ENCODE data around the gene AUTS2.

The AUTS2 gene

DNA sequence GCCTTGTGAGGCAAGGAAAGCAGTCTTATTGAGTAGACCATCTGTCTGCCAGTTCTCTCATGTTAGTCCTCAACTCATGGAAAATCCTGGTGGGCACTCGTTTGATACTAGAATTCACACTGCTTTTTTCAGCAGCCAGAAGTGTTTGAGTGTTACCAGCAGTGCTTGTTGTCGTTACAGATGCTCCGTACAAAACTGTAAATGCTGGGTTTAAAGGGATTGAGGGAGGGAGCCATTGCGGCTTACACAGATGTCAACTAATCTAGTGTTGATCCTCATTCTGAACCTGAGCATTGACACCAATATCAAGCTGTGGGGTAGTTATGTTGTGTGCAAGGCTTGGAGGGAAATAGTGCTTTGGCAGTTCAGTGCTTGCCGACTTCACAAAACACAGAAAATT, 348.6 kb downstream of the AUTS2 start:
- no peak for DNase-seq (ENCODE audit: extremely low read depth, low read depth)
- no peak overlapping the region for H3K4me3 ChIP-seq (replicated peaks; ENCODE audit: low read depth, low read length)
- TF ChIP-seq, protein P1, sequence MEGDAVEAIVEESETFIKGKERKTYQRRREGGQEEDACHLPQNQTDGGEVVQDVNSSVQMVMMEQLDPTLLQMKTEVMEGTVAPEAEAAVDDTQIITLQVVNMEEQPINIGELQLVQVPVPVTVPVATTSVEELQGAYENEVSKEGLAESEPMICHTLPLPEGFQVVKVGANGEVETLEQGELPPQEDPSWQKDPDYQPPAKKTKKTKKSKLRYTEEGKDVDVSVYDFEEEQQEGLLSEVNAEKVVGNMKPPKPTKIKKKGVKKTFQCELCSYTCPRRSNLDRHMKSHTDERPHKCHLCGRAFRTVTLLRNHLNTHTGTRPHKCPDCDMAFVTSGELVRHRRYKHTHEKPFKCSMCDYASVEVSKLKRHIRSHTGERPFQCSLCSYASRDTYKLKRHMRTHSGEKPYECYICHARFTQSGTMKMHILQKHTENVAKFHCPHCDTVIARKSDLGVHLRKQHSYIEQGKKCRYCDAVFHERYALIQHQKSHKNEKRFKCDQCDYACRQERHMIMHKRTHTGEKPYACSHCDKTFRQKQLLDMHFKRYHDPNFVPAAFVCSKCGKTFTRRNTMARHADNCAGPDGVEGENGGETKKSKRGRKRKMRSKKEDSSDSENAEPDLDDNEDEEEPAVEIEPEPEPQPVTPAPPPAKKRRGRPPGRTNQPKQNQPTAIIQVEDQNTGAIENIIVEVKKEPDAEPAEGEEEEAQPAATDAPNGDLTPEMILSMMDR (IDR thresholded peaks at IDR 0.05; ENCODE audit: low read depth, low read length, missing control alignments), result no peak

DNA sequence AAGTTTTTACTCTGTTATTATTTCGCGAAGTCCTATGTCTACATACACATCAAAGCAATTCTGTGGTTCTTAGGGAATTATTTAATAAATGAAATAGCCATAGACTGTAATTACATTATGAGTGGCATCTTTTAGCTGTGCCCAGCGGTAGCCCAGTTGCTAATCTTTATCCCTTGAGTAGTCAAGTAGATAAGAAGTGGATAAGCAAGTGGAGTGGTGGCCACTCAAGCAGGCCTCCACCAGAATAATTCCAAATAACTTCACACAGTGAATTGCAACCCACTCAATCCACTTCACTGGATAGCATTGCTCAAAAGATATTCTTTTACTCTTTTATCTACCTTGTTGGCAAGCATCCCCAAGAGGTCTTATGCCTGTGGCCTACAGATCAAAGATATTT, 349.7 kb downstream of the AUTS2 start:
- H3K4me3 ChIP-seq (replicated peaks; ENCODE audit: low read depth, low read length), result no peak overlapping the region
- TF ChIP-seq, protein P1 (IDR thresholded peaks at IDR 0.05; ENCODE audit: low read depth, low read length, missing control alignments), result no peak
- DNase-seq (ENCODE audit: extremely low read depth, low read depth), result no peak

DNA sequence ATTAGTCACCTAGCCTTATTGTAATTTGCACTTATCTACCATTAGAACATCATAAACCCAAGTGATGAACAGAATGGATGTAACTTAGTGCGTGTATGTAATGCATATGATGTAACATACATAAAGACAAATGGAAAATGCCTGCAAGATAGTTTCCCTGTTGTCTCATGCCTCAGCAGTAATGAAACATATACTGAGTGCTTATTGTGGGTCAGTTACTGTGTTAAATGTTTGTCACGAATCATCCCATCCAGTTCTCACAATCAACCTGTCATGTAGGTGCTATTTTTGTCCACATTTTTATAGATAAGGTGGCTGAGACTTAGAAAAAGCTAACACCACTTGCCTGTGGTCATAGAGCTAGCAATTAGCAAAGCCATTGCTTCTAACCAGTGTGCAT, 350.8 kb downstream of the AUTS2 start:
- H3K4me3 ChIP-seq (replicated peaks; ENCODE audit: low read depth, low read length), result no peak overlapping the region
- TF ChIP-seq, protein P1 (IDR thresholded peaks at IDR 0.05; ENCODE audit: low read depth, low read length, missing control alignments), result no peak
- no peak for DNase-seq (ENCODE audit: extremely low read depth, low read depth)

DNA sequence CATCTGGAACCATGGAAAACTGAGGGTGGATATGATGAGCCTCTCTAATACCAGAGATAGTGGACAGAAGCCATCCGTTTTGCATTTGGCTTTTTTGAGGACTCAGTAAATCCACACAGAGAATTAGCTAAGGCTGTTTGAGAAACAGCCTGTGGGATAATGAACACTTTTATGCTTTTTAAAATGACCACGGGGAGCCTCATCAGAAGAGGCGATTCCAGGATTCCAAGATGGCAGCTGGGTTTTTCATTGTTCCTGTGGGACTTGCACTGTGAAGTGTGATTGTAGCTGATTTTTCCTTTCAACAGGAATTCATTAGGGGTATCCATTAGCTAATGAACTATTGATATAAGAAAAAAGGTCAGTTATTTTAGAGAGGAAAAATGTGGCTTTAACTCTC, 353.2 kb downstream of the AUTS2 start:
- no peak overlapping the region for H3K4me3 ChIP-seq (replicated peaks; ENCODE audit: low read depth, low read length)
- DNase-seq (ENCODE audit: extremely low read depth, low read depth), result no peak
- TF ChIP-seq, protein P1 (IDR thresholded peaks at IDR 0.05; ENCODE audit: low read depth, low read length, missing control alignments), result no peak

DNA sequence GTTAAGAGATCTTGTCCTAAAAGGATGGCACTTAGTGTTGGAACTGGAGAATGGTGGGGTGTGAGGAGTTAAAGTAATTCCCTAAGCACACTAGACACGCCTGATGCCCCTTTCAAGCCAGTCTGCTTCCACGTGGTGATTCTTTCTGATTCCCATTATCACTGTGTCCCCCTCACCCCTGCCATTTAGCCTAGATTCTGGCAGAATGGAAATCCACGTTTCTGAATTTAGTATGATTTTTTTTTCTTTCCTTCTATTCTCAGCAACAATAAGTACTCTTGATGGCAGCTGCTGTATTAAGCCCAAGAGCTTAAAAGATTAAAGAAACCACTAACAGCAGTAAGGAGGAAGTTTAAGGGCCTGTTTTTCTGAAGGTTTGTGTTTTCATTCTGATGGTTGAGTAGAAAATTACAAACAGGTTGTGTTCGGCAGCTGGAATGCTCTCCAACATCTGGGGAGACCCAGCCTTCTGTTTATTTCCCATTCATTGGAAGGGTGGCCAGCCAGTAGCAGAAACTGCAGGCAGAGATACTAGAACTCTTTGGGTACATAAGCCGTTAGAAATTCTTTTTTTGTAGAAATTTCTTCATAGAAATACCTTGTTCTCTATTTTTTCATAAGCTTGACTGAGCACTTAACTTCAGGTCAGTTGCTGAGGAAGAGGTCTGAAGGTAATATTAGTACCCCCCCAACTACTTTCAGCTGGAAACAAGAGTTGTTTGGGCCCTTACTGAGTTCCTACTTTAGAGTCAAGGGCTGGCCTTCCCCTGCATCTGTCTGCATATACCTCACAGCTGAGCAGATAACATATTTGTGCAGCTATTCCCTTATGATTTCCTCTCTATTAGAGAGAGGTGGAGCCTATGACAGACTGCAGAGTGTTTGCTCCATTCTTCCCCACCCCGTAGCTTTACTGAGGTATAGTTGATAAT, 355.1 kb downstream of the AUTS2 start:
- TF ChIP-seq, protein P1 (IDR thresholded peaks at IDR 0.05; ENCODE audit: low read depth, low read length, missing control alignments), result no peak
- no peak for DNase-seq (ENCODE audit: extremely low read depth, low read depth)
- H3K4me3 ChIP-seq (replicated peaks; ENCODE audit: low read depth, low read length), result no peak overlapping the region

DNA sequence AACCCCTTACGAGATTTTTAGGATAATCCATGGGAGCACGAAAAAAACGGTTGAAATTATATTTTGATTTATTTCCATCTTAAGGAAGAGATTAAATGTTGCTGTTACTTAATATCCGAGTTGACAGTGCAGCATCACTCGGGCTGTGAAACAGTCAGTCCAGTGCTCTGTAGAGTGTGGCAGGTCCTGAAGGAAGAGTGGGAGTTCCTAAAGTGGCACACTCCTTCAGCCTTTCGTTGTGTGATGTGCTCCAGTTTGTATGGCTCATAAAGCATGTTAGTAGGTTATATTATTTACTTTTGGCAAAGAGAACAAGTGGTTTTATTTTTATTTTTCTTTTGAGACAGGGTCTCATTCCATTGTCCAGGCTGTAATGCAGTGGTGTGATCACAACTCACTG, 358.3 kb downstream of the AUTS2 start:
- TF ChIP-seq, protein P1 (IDR thresholded peaks at IDR 0.05; ENCODE audit: low read depth, low read length, missing control alignments), result no peak
- H3K4me3 ChIP-seq (replicated peaks; ENCODE audit: low read depth, low read length), result no peak overlapping the region
- DNase-seq (ENCODE audit: extremely low read depth, low read depth), result no peak

Measured in HFF-Myc (cell line).